ENCODE data around the gene ATP8A1.

Gene ATP8A1

DNA sequence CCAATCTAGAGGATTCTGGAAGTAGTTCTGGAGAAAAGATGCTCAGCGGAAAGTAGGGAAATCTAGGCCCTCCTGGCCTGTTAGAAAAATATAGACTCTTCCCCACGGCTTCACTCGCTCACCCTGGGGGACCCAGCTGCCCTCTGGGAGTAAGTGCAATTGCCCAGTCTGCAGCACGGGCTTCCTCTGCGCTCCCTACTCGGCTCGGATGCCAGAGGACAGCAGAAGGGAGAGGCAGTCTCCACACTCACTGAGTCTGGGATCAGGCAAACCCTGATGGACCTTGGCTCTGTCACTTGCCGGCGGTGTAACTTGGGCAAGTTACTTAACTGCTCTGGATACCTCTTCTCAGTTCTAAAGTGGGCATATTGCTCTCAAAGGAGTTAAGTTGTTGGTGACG, 257.5 kb downstream of the ATP8A1 start:
- H3K36me3 ChIP-seq (ENCODE audit: control insufficient read depth, insufficient read depth, low read length) = no peaks in the 10 kb centered on the region
- no peaks in the 10 kb centered on the region for H3K27me3 ChIP-seq (ENCODE audit: control insufficient read depth, insufficient read depth, low read length)
- no peaks in the 10 kb centered on the region for H3K4me1 ChIP-seq
- no peak overlapping the region for H3K4me2 ChIP-seq (ENCODE audit: low read length)
- no peaks in the 10 kb centered on the region for H3K79me2 ChIP-seq
- no peaks in the 10 kb centered on the region for H3K9me3 ChIP-seq (ENCODE audit: control insufficient read depth, low read length)
- no peak overlapping the region for H3K4me3 ChIP-seq (ENCODE audit: low read depth, low read length)
- no peak overlapping the region for H3K27ac ChIP-seq
- H2AFZ ChIP-seq = no peak overlapping the region
- H3K9ac ChIP-seq = no peak overlapping the region
- TF ChIP-seq, protein P1, sequence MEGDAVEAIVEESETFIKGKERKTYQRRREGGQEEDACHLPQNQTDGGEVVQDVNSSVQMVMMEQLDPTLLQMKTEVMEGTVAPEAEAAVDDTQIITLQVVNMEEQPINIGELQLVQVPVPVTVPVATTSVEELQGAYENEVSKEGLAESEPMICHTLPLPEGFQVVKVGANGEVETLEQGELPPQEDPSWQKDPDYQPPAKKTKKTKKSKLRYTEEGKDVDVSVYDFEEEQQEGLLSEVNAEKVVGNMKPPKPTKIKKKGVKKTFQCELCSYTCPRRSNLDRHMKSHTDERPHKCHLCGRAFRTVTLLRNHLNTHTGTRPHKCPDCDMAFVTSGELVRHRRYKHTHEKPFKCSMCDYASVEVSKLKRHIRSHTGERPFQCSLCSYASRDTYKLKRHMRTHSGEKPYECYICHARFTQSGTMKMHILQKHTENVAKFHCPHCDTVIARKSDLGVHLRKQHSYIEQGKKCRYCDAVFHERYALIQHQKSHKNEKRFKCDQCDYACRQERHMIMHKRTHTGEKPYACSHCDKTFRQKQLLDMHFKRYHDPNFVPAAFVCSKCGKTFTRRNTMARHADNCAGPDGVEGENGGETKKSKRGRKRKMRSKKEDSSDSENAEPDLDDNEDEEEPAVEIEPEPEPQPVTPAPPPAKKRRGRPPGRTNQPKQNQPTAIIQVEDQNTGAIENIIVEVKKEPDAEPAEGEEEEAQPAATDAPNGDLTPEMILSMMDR (IDR thresholded peaks at IDR 0.05) = no peak

DNA sequence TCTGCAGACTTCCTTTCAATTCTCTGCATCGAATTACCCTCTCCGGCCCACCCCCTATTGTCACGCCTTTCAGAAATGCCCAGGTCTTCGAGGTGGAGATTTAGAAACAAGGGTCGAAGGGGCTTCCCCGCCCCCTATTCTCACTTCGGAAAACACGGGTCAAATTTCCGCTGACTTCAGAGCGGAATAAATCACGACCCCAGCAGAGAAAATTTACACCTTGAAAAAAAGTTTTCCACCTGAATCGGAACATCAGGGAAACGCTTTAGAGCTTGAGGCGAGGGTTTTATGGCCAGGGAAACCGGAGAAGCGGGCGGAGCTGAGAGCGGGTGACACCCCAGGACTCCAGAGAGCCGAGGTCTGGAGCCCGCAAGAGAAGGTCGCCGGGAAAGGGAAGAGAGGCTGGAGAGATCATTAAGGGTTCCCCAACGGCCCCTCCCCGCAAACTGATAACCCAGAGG, 258.0 kb downstream of the ATP8A1 start:
- Histone ChIP-seq H3K9me3 (ENCODE audit: control insufficient read depth, low read length) (no peaks in the 10 kb centered on the region), H3K27me3 (ENCODE audit: control insufficient read depth, insufficient read depth, low read length) (no peaks in the 10 kb centered on the region), H3K27ac (no peak overlapping the region), H3K36me3 (ENCODE audit: control insufficient read depth, insufficient read depth, low read length) (no peaks in the 10 kb centered on the region), H3K4me2 (ENCODE audit: low read length) (peak overlapping the region; percentile 76), H3K4me3 (ENCODE audit: low read depth, low read length) (peak overlapping the region; percentile 45), H2AFZ (no peak overlapping the region), H3K4me1 (no peaks in the 10 kb centered on the region), H3K79me2 (no peaks in the 10 kb centered on the region), H3K9ac (no peak overlapping the region)
- TF ChIP-seq, protein P1 (IDR thresholded peaks at IDR 0.05) = no peak

DNA sequence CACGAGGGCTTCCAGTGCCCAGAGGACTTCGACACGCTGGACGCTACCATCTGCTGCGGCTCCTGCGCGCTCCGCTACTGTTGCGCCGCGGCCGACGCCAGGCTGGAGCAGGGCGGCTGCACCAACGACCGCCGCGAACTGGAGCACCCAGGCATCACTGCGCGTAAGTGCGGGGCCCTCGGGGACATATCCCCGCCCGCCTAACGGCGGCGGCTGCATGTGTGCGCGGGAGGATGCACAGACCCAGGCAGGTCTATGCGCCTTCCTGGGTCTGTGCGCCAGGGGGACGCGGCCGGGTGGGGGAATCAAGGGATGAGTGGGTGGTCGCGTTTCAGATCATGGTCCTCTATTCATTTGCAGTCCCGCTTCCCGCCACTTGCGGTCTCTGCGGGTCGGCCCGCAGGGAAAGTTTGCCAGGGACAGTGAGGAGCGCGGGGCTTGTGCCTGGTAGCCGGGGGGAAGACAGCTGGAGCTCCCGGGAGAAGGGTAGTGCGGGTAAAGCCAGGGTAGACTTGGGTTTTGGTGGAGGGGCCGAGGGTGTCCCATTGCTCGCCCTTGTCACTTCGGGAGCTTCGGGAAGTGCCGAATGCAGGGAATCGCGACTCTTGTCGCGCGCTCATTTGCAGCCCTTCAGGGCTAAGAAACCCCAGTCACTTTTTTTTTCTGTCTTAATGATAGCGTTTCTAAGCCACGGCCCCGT, 258.6 kb downstream of the ATP8A1 start:
- Histone ChIP-seq H3K36me3 (ENCODE audit: control insufficient read depth, insufficient read depth, low read length) (no peaks in the 10 kb centered on the region), H3K27me3 (ENCODE audit: control insufficient read depth, insufficient read depth, low read length) (no peaks in the 10 kb centered on the region), H3K4me2 (ENCODE audit: low read length) (peak overlapping the region; percentile 76), H3K4me3 (ENCODE audit: low read depth, low read length) (peak overlapping the region; percentile 45), H3K4me1 (no peaks in the 10 kb centered on the region), H3K27ac (no peak overlapping the region), H2AFZ (peak overlapping the region; percentile 58), H3K9me3 (ENCODE audit: control insufficient read depth, low read length) (no peaks in the 10 kb centered on the region), H3K79me2 (no peaks in the 10 kb centered on the region), H3K9ac (no peak overlapping the region)
- TF ChIP-seq, protein P1 (IDR thresholded peaks at IDR 0.05) = no peak

DNA sequence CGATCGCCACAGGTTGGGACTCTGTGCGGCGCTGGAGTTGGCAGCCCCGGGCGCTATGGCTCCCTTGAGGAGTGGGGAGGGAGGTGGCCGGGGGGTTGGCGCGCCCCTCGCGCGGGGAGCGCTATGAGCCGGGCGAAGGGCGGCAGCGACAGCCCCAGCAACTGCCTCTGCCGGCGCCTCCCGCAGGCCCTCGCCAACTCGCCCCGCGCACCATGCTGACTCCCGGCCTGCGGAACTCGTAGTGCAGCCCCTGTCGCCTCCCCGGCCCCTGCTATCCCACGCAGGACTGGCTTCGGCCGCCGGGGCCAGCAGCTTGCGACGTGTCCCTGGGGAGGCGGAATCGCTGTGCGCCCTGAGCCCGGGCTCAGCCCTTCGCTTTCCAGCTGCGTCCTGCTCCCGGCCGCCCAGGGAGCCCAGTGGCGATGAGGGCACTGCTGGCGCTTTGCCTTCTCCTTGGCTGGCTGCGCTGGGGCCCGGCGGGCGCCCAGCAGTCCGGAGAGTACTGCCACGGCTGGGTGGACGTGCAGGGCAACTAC, 259.2 kb downstream of the ATP8A1 start:
- H3K36me3 ChIP-seq (ENCODE audit: control insufficient read depth, insufficient read depth, low read length) = no peaks in the 10 kb centered on the region
- H3K79me2 ChIP-seq = no peaks in the 10 kb centered on the region
- H3K27me3 ChIP-seq (ENCODE audit: control insufficient read depth, insufficient read depth, low read length) = no peaks in the 10 kb centered on the region
- H2AFZ ChIP-seq = peak overlapping the region; percentile 58
- H3K9ac ChIP-seq = no peak overlapping the region
- TF ChIP-seq, protein P1 (IDR thresholded peaks at IDR 0.05) = no peak
- H3K4me2 ChIP-seq (ENCODE audit: low read length) = peak overlapping the region; percentile 76
- H3K4me1 ChIP-seq = no peaks in the 10 kb centered on the region
- no peaks in the 10 kb centered on the region for H3K9me3 ChIP-seq (ENCODE audit: control insufficient read depth, low read length)
- peak overlapping the region; percentile 45 for H3K4me3 ChIP-seq (ENCODE audit: low read depth, low read length)
- no peak overlapping the region for H3K27ac ChIP-seq

Measured in parathyroid adenoma (tissue), 2 donors.